ENCODE results near the gene TTC32.

The TTC32 gene

DNA sequence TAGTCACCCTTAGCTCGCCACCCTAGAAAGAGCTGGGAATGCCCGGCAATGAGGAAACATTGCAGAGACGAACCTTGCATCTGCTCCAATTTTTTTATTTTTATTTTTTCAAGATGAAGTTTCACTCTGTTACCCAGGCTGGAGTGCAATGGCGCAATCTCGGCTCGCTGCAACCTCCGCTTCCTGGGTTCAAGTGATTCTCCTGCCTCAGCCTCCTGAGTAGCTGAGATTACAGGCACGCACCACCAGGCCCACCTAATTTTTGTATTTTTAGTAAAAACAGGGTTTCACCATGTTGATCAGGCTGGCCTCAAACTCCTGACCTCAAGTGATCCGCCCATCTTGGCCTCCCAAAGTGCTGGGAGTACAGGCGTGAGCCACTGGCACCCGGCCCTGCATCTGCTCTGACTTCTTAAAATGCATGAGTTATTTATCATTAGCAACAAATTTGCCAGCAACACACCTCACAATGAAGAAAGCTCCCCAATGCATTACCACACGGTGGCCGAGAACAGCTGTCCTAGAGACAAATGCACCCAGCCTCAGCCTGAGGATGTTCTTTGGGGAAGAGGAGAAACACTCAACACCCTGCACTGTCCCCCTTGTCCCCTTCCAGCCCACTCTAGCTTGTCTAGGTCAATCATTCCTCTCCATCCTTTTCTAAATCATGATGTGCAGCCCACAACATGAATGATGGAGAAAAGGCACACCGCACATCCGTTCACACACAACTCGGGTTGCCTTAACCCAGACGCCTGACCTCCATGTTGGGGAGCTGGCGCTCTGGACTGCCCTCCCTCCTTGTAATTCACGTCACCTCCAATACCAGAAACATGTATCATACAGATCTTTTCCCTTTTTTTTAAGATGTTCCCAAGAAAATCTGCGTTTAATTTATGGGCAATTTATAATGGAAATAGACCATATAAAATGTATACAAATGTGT is 46.9 kb downstream of the TTC32 start:
- no peak for DNase-seq (ENCODE audit: extremely low read depth, low read depth)

DNA sequence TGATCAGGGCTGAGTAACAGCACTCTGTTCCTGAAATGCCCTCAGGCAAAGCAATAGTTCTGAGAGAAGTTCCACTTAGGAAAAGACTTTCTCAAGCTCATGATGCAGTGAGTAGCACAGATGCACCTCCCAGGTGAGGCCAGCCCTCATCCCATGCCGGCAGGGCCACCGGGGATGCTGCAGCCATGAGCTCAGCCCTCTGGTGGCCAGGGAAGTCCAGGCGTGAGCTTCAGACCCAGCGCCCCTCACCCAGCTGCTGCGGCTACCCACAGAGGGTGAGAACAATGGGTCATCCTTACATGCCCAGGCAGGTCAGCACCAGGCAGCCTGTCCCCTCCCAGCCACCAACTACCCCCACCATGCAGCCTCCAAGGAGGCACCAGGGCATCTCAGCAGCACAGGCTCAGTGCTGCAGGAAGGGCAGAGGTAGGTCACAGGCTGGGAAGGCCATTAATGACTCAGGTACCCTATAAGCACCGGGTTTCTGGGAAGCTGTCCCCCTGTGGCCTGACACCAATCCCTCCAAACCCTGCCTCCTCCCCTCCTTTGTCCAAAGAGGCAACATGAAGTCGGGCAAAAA is 50.6 kb downstream of the TTC32 start:
- TF ChIP-seq CTCF (IDR thresholded peaks at IDR 0.05; ENCODE audit: low read depth, low read length, missing control alignments), result peak; percentile 39
- no peak for DNase-seq (ENCODE audit: extremely low read depth, low read depth)
- no peak overlapping the region for H3K4me3 ChIP-seq (replicated peaks; ENCODE audit: low read depth, low read length)

More for the DNA sequence above, 46.9 kb downstream of the TTC32 start:
- H3K4me3 ChIP-seq (replicated peaks; ENCODE audit: low read depth, low read length), result no peak overlapping the region
- no peak for TF ChIP-seq CTCF (IDR thresholded peaks at IDR 0.05; ENCODE audit: low read depth, low read length, missing control alignments)

- TF ChIP-seq CTCF (IDR thresholded peaks at IDR 0.05; ENCODE audit: low read depth, low read length, missing control alignments), result no peak
- no peak overlapping the region for H3K4me3 ChIP-seq (replicated peaks; ENCODE audit: low read depth, low read length)
- no peak for DNase-seq (ENCODE audit: extremely low read depth, low read depth)
Observed at GRCh38 chr2:19850056-19851050, 51.4 kb downstream of the TTC32 start.

DNA sequence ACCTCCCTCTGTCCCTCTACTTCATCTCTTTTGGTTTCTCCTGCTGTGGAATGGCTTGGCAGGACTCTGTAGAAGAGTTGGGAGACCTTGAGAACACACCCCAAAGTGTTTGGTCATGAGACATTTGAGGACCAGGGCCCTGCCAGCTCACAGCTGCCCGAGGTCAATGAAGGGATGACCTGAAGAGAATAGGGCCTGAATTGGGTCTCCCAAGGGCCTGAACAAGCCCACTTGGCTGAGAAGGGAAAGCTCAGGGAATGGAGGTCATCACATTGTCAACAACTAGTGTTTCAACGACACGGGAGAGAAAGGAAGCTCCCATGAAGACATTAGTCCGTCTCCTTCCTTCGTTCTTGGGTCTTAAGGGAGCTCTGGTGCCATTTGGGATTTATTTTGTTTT is 52.8 kb downstream of the TTC32 start:
- DNase-seq (ENCODE audit: extremely low read depth, low read depth), result no peak
- no peak overlapping the region for H3K4me3 ChIP-seq (replicated peaks; ENCODE audit: low read depth, low read length)
- no peak for TF ChIP-seq CTCF (IDR thresholded peaks at IDR 0.05; ENCODE audit: low read depth, low read length, missing control alignments)

DNA sequence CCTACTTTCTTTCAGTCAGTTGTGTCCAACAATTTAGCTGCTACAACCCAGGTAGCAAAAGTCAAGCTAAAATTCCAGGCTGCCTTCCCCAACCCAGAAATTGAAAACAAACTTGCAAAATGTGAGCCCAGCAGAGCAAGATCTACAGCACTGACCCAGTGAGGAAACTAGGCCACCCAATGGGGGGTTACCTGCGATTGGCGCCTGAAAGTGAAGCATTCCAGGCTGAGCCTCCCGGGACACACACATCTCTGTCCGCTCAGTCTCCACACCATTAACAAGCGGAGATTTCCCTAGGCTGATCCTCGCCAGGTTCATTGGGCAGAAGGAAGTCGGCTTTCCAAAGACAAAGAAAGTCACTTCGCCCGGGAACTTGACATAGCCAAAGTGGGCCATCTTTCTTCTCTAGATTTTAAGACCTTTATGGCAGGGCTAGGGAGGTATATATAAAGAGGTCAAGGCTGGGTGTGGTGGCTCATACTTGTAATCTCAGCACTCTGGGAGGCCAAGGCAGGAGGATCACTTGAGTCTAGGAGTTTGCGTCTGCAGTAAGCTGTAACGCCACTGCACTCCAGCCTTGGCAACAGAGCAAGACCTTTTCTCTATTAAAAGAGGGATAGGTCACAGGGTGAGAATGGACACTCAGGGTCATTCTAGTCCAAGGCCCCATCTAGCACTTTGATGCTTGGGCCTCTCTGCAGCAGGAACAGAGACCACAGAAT is 53.6 kb downstream of the TTC32 start:
- no peak overlapping the region for H3K4me3 ChIP-seq (replicated peaks; ENCODE audit: low read depth, low read length)
- no peak for TF ChIP-seq CTCF (IDR thresholded peaks at IDR 0.05; ENCODE audit: low read depth, low read length, missing control alignments)
- DNase-seq (ENCODE audit: extremely low read depth, low read depth), result no peak

GRCh38 chr2:19847486-19847885 is 54.3 kb downstream of the TTC32 start:
- no peak overlapping the region for H3K4me3 ChIP-seq (replicated peaks; ENCODE audit: low read depth, low read length)
- TF ChIP-seq CTCF (IDR thresholded peaks at IDR 0.05; ENCODE audit: low read depth, low read length, missing control alignments), result no peak
- no peak for DNase-seq (ENCODE audit: extremely low read depth, low read depth)

Measured in HFF-Myc (cell line).